22Rv1 (cell line): ENCODE measurements around the gene SLC6A13.

Experiments
- ZFX ChIP-seq: fragments of 450-650 bp; IDR thresholded peaks from 2 replicates; pipeline ENCODE4 v1.6.1; 2017; ENCODE audit warnings: antibody characterized with exemption, borderline replicate concordance
- TF ChIP-seq, protein P1 (sequence below): fragments of 450-650 bp; IDR thresholded peaks from 2 replicates; pipeline ENCODE4 v1.5.1; 2017; ENCODE audit warnings: mild to moderate bottlenecking

DNA sequence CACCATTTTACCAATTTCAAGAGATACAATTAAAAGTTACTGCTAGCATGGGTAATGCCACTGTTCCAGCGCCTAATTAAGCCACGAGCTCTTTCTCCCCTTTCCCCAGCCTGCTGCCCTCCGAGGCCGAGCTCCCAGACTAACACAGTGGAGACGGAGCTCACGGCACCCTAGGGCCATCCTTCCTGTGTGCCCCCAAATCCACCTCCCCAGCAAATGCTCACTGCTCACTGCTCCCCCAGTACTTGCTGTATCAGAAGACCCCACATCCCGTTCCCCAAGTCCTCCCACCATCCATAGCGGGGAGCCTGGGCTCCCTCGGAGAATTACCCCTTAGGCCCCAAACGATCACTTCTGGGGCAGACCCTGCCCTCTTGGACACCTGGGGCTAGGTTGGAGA is 91.4 kb downstream of the SLC6A13 start:
- TF ChIP-seq, protein P1, sequence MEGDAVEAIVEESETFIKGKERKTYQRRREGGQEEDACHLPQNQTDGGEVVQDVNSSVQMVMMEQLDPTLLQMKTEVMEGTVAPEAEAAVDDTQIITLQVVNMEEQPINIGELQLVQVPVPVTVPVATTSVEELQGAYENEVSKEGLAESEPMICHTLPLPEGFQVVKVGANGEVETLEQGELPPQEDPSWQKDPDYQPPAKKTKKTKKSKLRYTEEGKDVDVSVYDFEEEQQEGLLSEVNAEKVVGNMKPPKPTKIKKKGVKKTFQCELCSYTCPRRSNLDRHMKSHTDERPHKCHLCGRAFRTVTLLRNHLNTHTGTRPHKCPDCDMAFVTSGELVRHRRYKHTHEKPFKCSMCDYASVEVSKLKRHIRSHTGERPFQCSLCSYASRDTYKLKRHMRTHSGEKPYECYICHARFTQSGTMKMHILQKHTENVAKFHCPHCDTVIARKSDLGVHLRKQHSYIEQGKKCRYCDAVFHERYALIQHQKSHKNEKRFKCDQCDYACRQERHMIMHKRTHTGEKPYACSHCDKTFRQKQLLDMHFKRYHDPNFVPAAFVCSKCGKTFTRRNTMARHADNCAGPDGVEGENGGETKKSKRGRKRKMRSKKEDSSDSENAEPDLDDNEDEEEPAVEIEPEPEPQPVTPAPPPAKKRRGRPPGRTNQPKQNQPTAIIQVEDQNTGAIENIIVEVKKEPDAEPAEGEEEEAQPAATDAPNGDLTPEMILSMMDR, result no peak
- no peak for TF ChIP-seq ZFX
